ACC112 (cell line): ENCODE data around the gene TTLL6.

ENCODE experiments used
- H2AFZ ChIP-seq: fragments of 200-600 bp; sonication (generic); one replicate; pipeline ENCODE4 v1.6.0; 2017; ENCODE audit warnings: antibody characterized with exemption, low read length; ENCODE audit not compliant: unreplicated experiment
- H3K27ac ChIP-seq: fragments of 200-600 bp; sonication (generic); 2 replicates; pipeline ENCODE4 v1.5.1; 2014; ENCODE audit warnings: low read depth, mild to moderate bottlenecking, antibody characterized with exemption, low read length, moderate library complexity
- H3K27me3 ChIP-seq: fragments of 200-600 bp; sonication (generic); 2 replicates; pipeline ENCODE4 v1.6.1; 2014; ENCODE audit warnings: mild to moderate bottlenecking, antibody characterized with exemption, low read length, moderate library complexity, mixed read lengths; ENCODE audit not compliant: insufficient read depth
- H3K36me3 ChIP-seq: fragments of 200-600 bp; sonication (generic); 2 replicates; pipeline ENCODE4 v1.6.1; 2016; ENCODE audit warnings: mild to moderate bottlenecking, antibody characterized with exemption, low read length, moderate library complexity, mixed read lengths; ENCODE audit not compliant: insufficient read depth
- H3K4me1 ChIP-seq: fragments of 200-600 bp; sonication (generic); one replicate; pipeline ENCODE4 v1.6.1; 2016; ENCODE audit warnings: low read length, mixed read lengths; ENCODE audit not compliant: insufficient read depth, unreplicated experiment, control insufficient read depth
- H3K4me3 ChIP-seq: fragments of 200-600 bp; sonication (generic); 2 replicates; pipeline ENCODE4 v1.5.1; 2014; ENCODE audit warnings: mild to moderate bottlenecking, low read depth, low read length
- H3K79me2 ChIP-seq: fragments of 200-600 bp; sonication (generic); one replicate; pipeline ENCODE4 v1.6.0; 2016; ENCODE audit warnings: low read length; ENCODE audit not compliant: control insufficient read depth, unreplicated experiment, insufficient read depth

The TTLL6 gene

DNA sequence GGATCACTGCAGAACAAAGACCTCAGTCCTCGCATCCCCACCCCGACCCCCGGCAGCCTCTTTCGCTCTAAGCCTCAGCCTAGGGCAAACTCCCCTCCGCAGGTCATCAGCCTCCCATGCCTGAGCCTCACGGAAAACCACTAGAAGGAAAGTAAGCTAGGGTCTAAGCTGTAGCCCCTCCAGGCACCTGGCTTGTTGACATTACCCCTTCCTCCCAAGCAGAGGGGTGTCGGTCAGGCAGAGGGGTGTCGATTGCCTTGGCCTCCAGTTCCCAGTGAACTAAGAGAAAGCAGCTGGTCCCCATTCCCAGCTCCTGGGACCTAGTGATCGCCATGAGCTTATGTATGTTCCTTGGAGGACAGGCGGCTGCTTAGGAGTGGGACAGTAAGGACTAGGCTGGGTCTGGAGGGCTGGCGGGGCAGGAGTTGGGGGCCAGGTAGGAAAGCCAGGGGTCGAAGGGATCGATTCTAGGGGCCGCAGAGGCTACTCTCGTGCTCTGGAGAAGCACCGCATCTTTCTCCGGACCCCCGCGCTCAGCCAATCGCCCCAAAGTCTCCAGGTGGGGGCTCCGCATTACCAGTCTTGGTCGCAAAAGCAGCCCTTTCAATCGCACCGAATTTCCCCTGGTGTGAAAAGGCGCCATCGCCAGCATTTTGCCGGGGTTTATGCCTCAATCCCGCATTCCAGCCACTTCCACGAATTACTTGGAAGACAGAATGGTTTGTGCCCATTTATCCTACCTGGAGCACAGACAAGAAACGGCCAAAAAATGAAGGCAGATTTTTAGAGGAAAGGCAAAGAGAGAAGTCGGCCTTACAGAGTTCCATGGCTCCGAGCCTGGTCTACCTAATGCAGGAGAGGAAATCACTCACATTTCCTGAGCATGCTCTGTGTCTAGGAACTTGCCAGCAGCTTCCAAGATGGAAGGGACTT, 67.1 kb downstream of the TTLL6 start:
- no peaks in the 10 kb centered on the region for H3K79me2 ChIP-seq
- no peak overlapping the region for H2AFZ ChIP-seq
- no peak overlapping the region for H3K27ac ChIP-seq
- peaks cover 9% of the 10 kb centered on the region for H3K4me1 ChIP-seq
- H3K4me3 ChIP-seq, result no peak overlapping the region
- H3K36me3 ChIP-seq, result no peaks in the 10 kb centered on the region
- H3K27me3 ChIP-seq, result peaks cover 100% of the 10 kb centered on the region

DNA sequence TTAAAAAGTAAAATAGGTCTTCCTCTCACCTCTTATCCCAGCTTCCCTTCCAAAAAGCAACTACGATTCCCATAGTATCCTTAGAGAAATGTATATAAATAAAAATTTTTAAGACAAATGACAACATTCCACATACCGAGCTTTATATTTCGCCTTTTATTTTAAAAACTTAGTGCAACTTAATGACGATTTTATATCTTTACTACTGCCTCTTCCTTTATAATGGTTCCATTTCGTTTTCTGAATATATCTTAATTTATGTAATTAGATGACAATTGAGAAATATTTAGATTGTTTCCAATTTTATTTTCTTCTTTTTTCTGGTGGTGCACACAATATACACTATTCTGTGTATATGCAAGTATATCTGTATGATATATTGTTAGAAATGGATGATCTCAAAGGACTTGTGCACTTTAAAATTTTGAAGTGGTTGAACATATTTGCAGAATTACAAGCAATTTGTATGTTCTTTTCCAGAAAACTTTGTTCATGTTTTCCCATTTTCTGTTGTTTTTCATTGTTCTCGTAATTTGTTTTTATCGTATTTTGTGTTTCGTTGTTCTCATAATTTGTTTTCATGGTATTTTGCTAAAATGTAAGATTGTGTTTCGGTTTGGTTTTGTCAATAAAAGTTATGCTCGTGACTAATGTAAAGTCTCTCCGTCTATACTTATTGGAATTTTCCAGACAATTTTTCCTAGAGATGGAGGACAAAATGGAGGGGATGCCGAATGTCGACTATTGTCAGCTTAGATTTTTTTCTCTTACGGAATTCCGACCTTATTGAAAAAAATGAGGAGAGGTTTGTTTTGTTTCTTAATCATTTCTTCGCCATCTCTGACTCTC, 68.1 kb downstream of the TTLL6 start:
- peaks cover 100% of the 10 kb centered on the region for H3K27me3 ChIP-seq
- no peak overlapping the region for H2AFZ ChIP-seq
- no peaks in the 10 kb centered on the region for H3K79me2 ChIP-seq
- H3K4me3 ChIP-seq, result no peak overlapping the region
- no peaks in the 10 kb centered on the region for H3K36me3 ChIP-seq
- H3K4me1 ChIP-seq, result peaks cover 8% of the 10 kb centered on the region
- no peak overlapping the region for H3K27ac ChIP-seq

DNA sequence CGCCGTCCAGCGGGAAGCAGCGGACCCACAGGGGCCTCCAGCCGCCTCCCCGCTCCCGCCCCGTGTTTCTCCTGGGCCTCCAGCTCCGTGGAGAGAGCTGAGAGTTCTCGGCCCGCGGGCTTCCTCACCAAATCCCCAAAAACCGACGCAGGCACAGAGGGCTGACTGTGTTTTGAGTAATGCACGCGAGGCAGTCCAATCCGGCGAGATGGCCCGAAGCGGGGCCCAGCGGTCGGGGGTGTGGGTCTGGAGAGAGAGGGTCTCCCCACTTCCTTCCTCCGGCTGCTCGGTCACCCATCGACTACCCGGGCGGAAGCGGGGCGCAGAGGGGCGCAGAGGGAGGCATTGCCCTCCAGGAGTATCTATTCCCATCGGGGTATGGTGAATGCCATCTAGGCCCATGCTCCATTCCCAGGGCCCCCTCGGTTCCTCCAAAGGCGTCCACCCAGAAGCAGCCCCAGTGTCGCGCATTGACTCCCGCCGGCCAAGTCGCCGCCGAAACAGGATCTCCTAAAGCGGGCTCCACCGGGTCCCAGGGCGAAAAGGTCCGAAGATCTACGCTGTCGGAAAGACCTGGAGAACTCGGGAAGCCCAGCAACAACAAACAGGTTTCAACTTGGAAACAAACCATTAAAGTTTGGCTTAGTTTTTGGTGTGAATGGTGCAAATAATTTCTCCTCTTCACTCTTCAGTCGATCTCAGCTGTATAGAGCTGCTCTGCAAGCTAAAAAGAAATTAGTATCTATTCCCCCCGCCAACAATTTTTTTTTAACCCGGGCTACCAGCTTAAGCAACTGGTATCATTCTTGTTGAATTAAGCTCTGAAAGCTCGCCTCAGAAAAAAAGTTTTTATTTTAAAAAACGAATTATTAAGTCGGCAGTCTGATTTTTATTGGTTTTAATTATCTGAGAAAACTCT, 69.3 kb downstream of the TTLL6 start:
- Histone ChIP-seq H3K27ac (no peak overlapping the region), H3K79me2 (no peaks in the 10 kb centered on the region), H3K4me1 (no peaks in the 10 kb centered on the region), H2AFZ (no peak overlapping the region), H3K36me3 (no peaks in the 10 kb centered on the region), H3K27me3 (peaks cover 100% of the 10 kb centered on the region), H3K4me3 (no peak overlapping the region)

GRCh38 chr17:48746916-48747444, 70.0 kb downstream of the TTLL6 start:
- no peak overlapping the region for H3K4me3 ChIP-seq
- H3K36me3 ChIP-seq, result no peaks in the 10 kb centered on the region
- no peak overlapping the region for H3K27ac ChIP-seq
- peaks cover 100% of the 10 kb centered on the region for H3K27me3 ChIP-seq
- H3K4me1 ChIP-seq, result no peaks in the 10 kb centered on the region
- H3K79me2 ChIP-seq, result no peaks in the 10 kb centered on the region
- H2AFZ ChIP-seq, result no peak overlapping the region

GRCh38 chr17:48745381-48746275, 71.4 kb downstream of the TTLL6 start:
- Histone ChIP-seq H3K79me2 (no peaks in the 10 kb centered on the region), H3K4me1 (no peaks in the 10 kb centered on the region), H2AFZ (no peak overlapping the region), H3K27me3 (peaks cover 100% of the 10 kb centered on the region), H3K36me3 (no peaks in the 10 kb centered on the region), H3K4me3 (no peak overlapping the region), H3K27ac (no peak overlapping the region)

DNA sequence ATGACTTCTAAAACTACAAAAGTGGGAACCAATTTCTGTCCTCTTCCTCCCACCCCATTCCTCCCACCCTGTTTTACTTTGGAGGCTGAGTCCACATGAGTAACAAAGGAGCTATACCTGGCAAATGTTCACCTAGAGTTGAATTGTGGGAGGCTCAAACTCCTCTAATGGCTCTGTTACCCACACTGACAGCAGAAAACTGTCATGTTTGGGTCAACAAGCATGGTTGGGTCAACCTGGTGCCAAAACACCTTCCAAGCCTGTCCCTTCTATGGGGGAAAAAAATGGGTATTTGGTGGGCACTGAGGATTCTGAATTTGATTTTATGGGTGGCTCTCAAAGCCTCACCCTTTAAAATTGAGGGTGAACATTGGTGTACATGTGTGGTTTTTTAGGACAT, 76.5 kb downstream of the TTLL6 start:
- Histone ChIP-seq H3K27me3 (peaks cover 98% of the 10 kb centered on the region), H3K4me1 (no peaks in the 10 kb centered on the region), H3K79me2 (no peaks in the 10 kb centered on the region), H3K36me3 (no peaks in the 10 kb centered on the region), H3K4me3 (no peak overlapping the region), H3K27ac (no peak overlapping the region), H2AFZ (no peak overlapping the region)

DNA sequence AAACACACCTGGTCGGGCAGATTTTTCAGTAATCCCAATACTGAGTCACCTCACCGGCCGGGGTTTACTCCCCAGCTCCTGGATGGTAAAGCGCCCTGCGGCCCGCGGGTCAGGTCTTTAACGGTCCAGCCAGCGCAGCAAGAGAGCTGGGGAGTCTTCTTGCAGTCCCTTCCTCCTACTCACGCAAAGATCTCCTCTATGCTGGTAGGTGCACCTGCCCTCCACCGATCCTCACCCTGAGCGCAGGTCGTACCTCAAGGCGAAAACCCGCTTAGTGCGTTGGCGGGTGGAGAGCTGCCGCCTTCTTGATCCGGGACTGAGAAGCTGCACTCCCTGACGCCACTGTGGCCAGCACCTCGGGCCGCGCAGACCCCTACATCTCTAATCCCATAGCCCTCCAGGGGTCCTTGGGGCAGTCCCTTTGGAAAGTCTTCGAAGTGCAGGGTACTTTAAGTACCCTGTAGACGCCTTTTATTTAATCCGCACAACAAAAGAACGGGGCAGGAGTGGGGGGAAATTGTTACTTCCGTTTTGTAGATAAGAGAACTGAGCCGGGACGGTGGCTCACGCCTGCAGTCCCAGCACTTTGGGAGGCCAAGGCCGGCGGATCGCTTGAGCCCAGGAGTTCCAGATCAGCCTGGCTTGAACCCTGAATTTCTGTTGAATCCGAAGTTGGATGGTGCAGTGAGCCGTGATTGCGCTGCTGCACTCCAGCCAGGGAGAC, 78.1 kb downstream of the TTLL6 start:
- H3K4me1 ChIP-seq, result no peaks in the 10 kb centered on the region
- no peaks in the 10 kb centered on the region for H3K36me3 ChIP-seq
- H2AFZ ChIP-seq, result no peak overlapping the region
- H3K4me3 ChIP-seq, result peak overlapping the region; percentile 53; the same call in 1 of the 2 replicates
- peaks cover 98% of the 10 kb centered on the region for H3K27me3 ChIP-seq
- H3K79me2 ChIP-seq, result no peaks in the 10 kb centered on the region
- H3K27ac ChIP-seq, result no peak overlapping the region

DNA sequence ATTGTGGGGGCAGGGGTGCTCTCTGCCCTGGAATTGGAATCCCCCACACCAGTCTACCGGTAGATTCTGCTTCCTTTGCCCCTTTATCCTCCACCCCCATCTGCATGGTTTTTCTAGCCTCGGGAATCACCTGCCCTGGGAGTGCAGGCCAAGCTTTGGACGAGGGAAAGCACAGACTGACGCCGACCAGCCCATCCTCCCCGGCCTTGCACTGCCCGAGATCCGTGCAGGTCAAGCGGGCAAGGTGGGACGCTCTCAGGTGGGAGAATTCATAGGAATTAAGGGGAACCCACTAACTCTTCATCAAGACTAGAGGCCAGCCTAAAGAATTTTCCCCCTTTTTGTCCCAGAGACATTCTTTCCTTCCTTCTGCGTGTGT, 78.6 kb downstream of the TTLL6 start:
- H3K79me2 ChIP-seq, result no peaks in the 10 kb centered on the region
- H2AFZ ChIP-seq, result no peak overlapping the region
- no peak overlapping the region for H3K4me3 ChIP-seq
- H3K27me3 ChIP-seq, result peaks cover 98% of the 10 kb centered on the region
- H3K27ac ChIP-seq, result no peak overlapping the region
- H3K36me3 ChIP-seq, result no peaks in the 10 kb centered on the region
- H3K4me1 ChIP-seq, result no peaks in the 10 kb centered on the region
